AG10803 (cell line): ENCODE data around the gene CCDC34.

Experiments
- DNase-seq: peaks from one replicate; pipeline ENCODE4 v3.0.0; 2010; ENCODE audit warnings: low read depth
- H3K4me3 ChIP-seq: 2 replicates; pipeline ENCODE4 v1.5.1; 2011; ENCODE audit warnings: mild to moderate bottlenecking, low read length, control low read depth
- CTCF ChIP-seq: conservative IDR thresholded peaks from 2 replicates; pipeline ENCODE4 v1.5.1; 2011; ENCODE audit warnings: mild to moderate bottlenecking, low read length, control low read depth, inconsistent platforms

CCDC34 gene

GRCh38 chr11:27401280-27401832, 38.3 kb upstream of the CCDC34 start:
- no peak for TF ChIP-seq CTCF
- DNase-seq, result peak; percentile 33
- H3K4me3 ChIP-seq, result no peak overlapping the region

- no peak overlapping the region for H3K4me3 ChIP-seq
- TF ChIP-seq CTCF, result no peak
- DNase-seq, result no peak
Measured at GRCh38 chr11:27398400-27398770, 35.4 kb upstream of the CCDC34 start.

GRCh38 chr11:27397624-27398399, 34.8 kb upstream of the CCDC34 start:
- no peak for TF ChIP-seq CTCF
- no peak for DNase-seq
- H3K4me3 ChIP-seq, result no peak overlapping the region

GRCh38 chr11:27396259-27396839, 33.3 kb upstream of the CCDC34 start:
- no peak for DNase-seq
- no peak overlapping the region for H3K4me3 ChIP-seq
- TF ChIP-seq CTCF, result no peak

- H3K4me3 ChIP-seq, result no peak overlapping the region
- TF ChIP-seq CTCF, result no peak
- peak; percentile 21 for DNase-seq
Measured at GRCh38 chr11:27395556-27396258, 32.7 kb upstream of the CCDC34 start.

GRCh38 chr11:27394781-27395228, 31.8 kb upstream of the CCDC34 start:
- no peak overlapping the region for H3K4me3 ChIP-seq
- DNase-seq, result no peak
- no peak for TF ChIP-seq CTCF
